ENCODE measurements around the gene WWOX.

WWOX gene

GRCh38 chr16:78072275-78072674 is 27.2 kb upstream of the WWOX start:
- no peak for TF ChIP-seq CTCF (conservative IDR thresholded peaks at IDR 0.05; ENCODE audit: low read depth, low read length)
- Histone ChIP-seq H3K27me3 (ENCODE audit: insufficient read depth, low read depth) (no peaks in the 10 kb centered on the region), H3K27ac (no peak overlapping the region), H3K79me2 (ENCODE audit: insufficient read depth, low read depth) (no peaks in the 10 kb centered on the region), H4K20me1 (ENCODE audit: insufficient read depth) (no peaks in the 10 kb centered on the region), H3K4me3 (IDR thresholded peaks at IDR 0.05; ENCODE audit: insufficient read depth, low read depth, low read length) (no peak overlapping the region), H3K36me3 (ENCODE audit: insufficient read depth) (no peaks in the 10 kb centered on the region), H2AFZ (ENCODE audit: low read depth) (no peak overlapping the region), H3K4me2 (no peak overlapping the region), H3K9ac (no peak overlapping the region), H3K4me1 (ENCODE audit: low read depth, poor library complexity, severe bottlenecking) (no peaks in the 10 kb centered on the region)

- Histone ChIP-seq H3K4me2 (no peak overlapping the region), H4K20me1 (ENCODE audit: insufficient read depth) (no peaks in the 10 kb centered on the region), H3K4me3 (IDR thresholded peaks at IDR 0.05; ENCODE audit: insufficient read depth, low read depth, low read length) (no peak overlapping the region), H3K27me3 (ENCODE audit: insufficient read depth, low read depth) (no peaks in the 10 kb centered on the region), H3K79me2 (ENCODE audit: insufficient read depth, low read depth) (no peaks in the 10 kb centered on the region), H3K9ac (no peak overlapping the region), H3K4me1 (ENCODE audit: low read depth, poor library complexity, severe bottlenecking) (no peaks in the 10 kb centered on the region), H3K27ac (no peak overlapping the region), H2AFZ (ENCODE audit: low read depth) (no peak overlapping the region), H3K36me3 (ENCODE audit: insufficient read depth) (no peaks in the 10 kb centered on the region)
- TF ChIP-seq CTCF (conservative IDR thresholded peaks at IDR 0.05; ENCODE audit: low read depth, low read length): no peak
Observed at GRCh38 chr16:78075800-78076199, 23.7 kb upstream of the WWOX start.

- H3K9ac ChIP-seq: no peak overlapping the region
- no peaks in the 10 kb centered on the region for H4K20me1 ChIP-seq (ENCODE audit: insufficient read depth)
- TF ChIP-seq CTCF (conservative IDR thresholded peaks at IDR 0.05; ENCODE audit: low read depth, low read length): no peak
- H3K27ac ChIP-seq: no peak overlapping the region
- no peaks in the 10 kb centered on the region for H3K27me3 ChIP-seq (ENCODE audit: insufficient read depth, low read depth)
- H3K36me3 ChIP-seq (ENCODE audit: insufficient read depth): no peaks in the 10 kb centered on the region
- H3K4me2 ChIP-seq: no peak overlapping the region
- no peak overlapping the region for H2AFZ ChIP-seq (ENCODE audit: low read depth)
- H3K79me2 ChIP-seq (ENCODE audit: insufficient read depth, low read depth): no peaks in the 10 kb centered on the region
- no peak overlapping the region for H3K4me3 ChIP-seq (IDR thresholded peaks at IDR 0.05; ENCODE audit: insufficient read depth, low read depth, low read length)
- H3K4me1 ChIP-seq (ENCODE audit: low read depth, poor library complexity, severe bottlenecking): no peaks in the 10 kb centered on the region
Observed at GRCh38 chr16:78081341-78081740, 18.1 kb upstream of the WWOX start.

- TF ChIP-seq CTCF (conservative IDR thresholded peaks at IDR 0.05; ENCODE audit: low read depth, low read length): no peak
- H3K79me2 ChIP-seq (ENCODE audit: insufficient read depth, low read depth): no peaks in the 10 kb centered on the region
- H3K4me2 ChIP-seq: no peak overlapping the region
- H2AFZ ChIP-seq (ENCODE audit: low read depth): no peak overlapping the region
- no peak overlapping the region for H3K4me3 ChIP-seq (IDR thresholded peaks at IDR 0.05; ENCODE audit: insufficient read depth, low read depth, low read length)
- no peak overlapping the region for H3K9ac ChIP-seq
- H3K27ac ChIP-seq: no peak overlapping the region
- H4K20me1 ChIP-seq (ENCODE audit: insufficient read depth): no peaks in the 10 kb centered on the region
- no peaks in the 10 kb centered on the region for H3K4me1 ChIP-seq (ENCODE audit: low read depth, poor library complexity, severe bottlenecking)
- no peaks in the 10 kb centered on the region for H3K27me3 ChIP-seq (ENCODE audit: insufficient read depth, low read depth)
- no peaks in the 10 kb centered on the region for H3K36me3 ChIP-seq (ENCODE audit: insufficient read depth)
Observed at GRCh38 chr16:78091419-78091818, 8.0 kb upstream of the WWOX start.

- Histone ChIP-seq H3K27ac (no peak overlapping the region), H2AFZ (ENCODE audit: low read depth) (no peak overlapping the region), H3K9ac (no peak overlapping the region), H3K79me2 (ENCODE audit: insufficient read depth, low read depth) (no peaks in the 10 kb centered on the region), H4K20me1 (ENCODE audit: insufficient read depth) (no peaks in the 10 kb centered on the region), H3K27me3 (ENCODE audit: insufficient read depth, low read depth) (no peaks in the 10 kb centered on the region), H3K4me1 (ENCODE audit: low read depth, poor library complexity, severe bottlenecking) (no peaks in the 10 kb centered on the region), H3K4me3 (IDR thresholded peaks at IDR 0.05; ENCODE audit: insufficient read depth, low read depth, low read length) (no peak overlapping the region), H3K36me3 (ENCODE audit: insufficient read depth) (no peaks in the 10 kb centered on the region), H3K4me2 (no peak overlapping the region)
- no peak for TF ChIP-seq CTCF (conservative IDR thresholded peaks at IDR 0.05; ENCODE audit: low read depth, low read length)
Observed at GRCh38 chr16:78092758-78093157, 6.7 kb upstream of the WWOX start.

All from KMS-11 (cell line).